Measurements from ENCODE around the gene DENND1A. TPM values are rescaled to one million over a fixed set of nuclear protein-coding genes. Genes with fewer than 3 reads are reported as not detected.
A peak's percentile ranks its signal among the peaks of the same experiment; 100 is the strongest.

Gene DENND1A
- total and polyA plus RNA-seq, 2 of the 13 experiments (the other 11 are each of a cell fraction or from before 2014, with no cell fraction given), result 14.8 to 30.1 TPM

DNA sequence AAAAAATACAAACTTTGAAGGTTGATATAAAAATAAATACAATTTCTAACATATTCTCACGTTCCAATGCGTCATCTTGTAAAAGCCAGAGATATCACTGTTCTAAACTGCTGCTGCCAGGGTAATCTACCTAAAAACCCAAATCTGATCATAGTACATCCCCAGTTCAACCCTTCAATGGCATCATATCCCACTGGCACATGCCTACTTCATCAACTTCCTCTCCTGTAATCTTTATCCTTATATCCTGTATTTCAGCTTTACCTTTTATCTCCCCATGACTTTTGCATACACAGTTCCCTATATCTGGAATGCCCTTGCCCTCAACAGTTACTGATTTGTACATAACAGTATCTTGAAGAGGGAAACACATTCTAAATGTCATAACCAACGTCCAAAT, 7.5 kb downstream of the DENND1A start (continued):
- TF ChIP-seq ZBTB37 (CRISPR knock-in tag; IDR thresholded peaks at IDR 0.05), result no peak
- TF ChIP-seq FOXK1 (CRISPR knock-in tag; IDR thresholded peaks at IDR 0.05; ENCODE audit: borderline replicate concordance, low read depth), result no peak
- TF ChIP-seq POLR2A (IDR thresholded peaks at IDR 0.05; ENCODE audit: insufficient read depth in 1 of 2, low read depth in 2 of 2, low read length in 2 of 2), result no peak
- TF ChIP-seq, protein P1, sequence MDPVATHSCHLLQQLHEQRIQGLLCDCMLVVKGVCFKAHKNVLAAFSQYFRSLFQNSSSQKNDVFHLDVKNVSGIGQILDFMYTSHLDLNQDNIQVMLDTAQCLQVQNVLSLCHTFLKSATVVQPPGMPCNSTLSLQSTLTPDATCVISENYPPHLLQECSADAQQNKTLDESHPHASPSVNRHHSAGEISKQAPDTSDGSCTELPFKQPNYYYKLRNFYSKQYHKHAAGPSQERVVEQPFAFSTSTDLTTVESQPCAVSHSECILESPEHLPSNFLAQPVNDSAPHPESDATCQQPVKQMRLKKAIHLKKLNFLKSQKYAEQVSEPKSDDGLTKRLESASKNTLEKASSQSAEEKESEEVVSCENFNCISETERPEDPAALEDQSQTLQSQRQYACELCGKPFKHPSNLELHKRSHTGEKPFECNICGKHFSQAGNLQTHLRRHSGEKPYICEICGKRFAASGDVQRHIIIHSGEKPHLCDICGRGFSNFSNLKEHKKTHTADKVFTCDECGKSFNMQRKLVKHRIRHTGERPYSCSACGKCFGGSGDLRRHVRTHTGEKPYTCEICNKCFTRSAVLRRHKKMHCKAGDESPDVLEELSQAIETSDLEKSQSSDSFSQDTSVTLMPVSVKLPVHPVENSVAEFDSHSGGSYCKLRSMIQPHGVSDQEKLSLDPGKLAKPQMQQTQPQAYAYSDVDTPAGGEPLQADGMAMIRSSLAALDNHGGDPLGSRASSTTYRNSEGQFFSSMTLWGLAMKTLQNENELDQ (CRISPR knock-in tag; IDR thresholded peaks at IDR 0.05; ENCODE audit: borderline replicate concordance), result no peak
- TF ChIP-seq ZNF816 (CRISPR knock-in tag; IDR thresholded peaks at IDR 0.05; ENCODE audit: borderline replicate concordance), result no peak
- no peak for TF ChIP-seq FOXM1 (CRISPR knock-in tag; IDR thresholded peaks at IDR 0.05)
- 0 out of 2 replicates have a peak, but pooled peaks have one; percentile 10 for TF ChIP-seq ZNF503 (CRISPR knock-in tag; IDR thresholded peaks at IDR 0.05)
- TF ChIP-seq RAD51 (IDR thresholded peaks at IDR 0.05; ENCODE audit: borderline replicate concordance), result no peak
- TF ChIP-seq HDAC1 (CRISPR knock-in tag; IDR thresholded peaks at IDR 0.05), result no peak
- TF ChIP-seq ZNF772 (CRISPR knock-in tag; IDR thresholded peaks at IDR 0.05), result 0 out of 2 replicates have a peak, but pooled peaks have one; percentile 30
- TF ChIP-seq, protein P2, sequence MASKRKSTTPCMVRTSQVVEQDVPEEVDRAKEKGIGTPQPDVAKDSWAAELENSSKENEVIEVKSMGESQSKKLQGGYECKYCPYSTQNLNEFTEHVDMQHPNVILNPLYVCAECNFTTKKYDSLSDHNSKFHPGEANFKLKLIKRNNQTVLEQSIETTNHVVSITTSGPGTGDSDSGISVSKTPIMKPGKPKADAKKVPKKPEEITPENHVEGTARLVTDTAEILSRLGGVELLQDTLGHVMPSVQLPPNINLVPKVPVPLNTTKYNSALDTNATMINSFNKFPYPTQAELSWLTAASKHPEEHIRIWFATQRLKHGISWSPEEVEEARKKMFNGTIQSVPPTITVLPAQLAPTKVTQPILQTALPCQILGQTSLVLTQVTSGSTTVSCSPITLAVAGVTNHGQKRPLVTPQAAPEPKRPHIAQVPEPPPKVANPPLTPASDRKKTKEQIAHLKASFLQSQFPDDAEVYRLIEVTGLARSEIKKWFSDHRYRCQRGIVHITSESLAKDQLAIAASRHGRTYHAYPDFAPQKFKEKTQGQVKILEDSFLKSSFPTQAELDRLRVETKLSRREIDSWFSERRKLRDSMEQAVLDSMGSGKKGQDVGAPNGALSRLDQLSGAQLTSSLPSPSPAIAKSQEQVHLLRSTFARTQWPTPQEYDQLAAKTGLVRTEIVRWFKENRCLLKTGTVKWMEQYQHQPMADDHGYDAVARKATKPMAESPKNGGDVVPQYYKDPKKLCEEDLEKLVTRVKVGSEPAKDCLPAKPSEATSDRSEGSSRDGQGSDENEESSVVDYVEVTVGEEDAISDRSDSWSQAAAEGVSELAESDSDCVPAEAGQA (IDR thresholded peaks at IDR 0.05; ENCODE audit: low read depth), result no peak
- TF ChIP-seq, protein P2 (CRISPR knock-in tag; IDR thresholded peaks at IDR 0.05; ENCODE audit: borderline replicate concordance), result no peak
- TF ChIP-seq ZNF687 (CRISPR knock-in tag; IDR thresholded peaks at IDR 0.05), result no peak
